CD4-positive, alpha-beta T cell treated with Interleukin-21 for 1 hour (primary cell): ENCODE data around the gene RNF43.

Experiments used
- DNase-seq: peaks from one replicate; pipeline ENCODE4 v3.0.0-alpha.2; 2020

RNF43 gene

GRCh38 chr17:58381124-58382035, 36.0 kb downstream of the RNF43 start:
- DNase-seq = no peak

DNA sequence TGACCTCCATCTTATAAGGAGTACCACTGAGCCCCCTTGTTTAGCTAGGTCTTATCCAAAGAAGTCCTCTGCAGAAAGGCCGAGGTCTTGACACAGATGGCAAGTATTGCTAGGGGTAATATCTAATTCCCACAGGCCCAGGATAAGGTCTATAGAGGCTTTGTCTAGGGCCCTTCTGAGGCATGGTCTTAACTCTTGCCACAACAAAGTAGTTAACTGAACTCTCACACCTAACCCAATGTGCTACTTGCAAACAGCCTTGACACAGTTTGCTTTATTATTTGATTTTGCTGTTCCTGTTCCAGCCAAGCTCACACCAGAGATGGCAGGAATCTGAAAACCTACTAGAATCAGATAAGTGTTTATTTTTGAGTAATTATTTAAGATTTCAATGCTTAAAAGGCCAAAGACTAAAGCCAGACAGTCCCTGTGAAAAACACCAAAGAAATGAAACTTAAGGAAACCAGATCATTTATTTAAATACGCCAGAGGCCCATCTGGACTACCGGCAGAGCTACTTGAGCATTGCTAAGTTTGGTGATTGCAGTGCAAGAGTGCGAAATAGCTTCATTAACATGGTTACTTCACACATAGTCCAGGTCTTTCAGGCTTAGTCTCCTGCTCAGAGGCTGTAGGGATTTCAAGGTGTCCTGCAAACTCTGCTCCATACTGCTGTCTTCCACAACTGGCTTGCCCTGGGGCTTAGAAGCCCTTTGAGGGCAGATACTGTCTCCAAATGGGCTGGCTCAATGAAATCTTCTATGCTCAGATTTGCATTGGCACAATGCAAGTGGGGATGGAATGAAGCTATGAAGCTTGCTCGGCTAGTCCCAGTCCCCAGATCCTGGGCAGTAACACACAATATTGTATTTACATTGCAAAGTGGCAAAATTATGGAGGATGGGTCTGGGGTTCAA, 36.9 kb downstream of the RNF43 start:
- DNase-seq = no peak

DNA sequence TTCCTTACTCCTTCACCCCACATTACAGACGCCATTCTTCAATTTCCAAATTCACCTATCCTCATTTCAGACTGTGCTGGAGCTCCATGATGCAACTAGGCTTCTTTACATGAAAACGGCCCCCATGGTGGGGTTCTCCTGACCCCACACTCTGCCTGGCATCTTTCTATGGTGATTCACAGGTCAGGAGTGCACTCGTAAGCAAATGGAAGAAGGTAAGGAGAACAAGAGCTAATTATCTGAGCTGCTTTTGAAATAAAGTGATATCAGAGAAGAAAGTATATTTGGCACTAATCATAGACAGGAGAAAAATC, 37.9 kb downstream of the RNF43 start:
- no peak for DNase-seq

DNA sequence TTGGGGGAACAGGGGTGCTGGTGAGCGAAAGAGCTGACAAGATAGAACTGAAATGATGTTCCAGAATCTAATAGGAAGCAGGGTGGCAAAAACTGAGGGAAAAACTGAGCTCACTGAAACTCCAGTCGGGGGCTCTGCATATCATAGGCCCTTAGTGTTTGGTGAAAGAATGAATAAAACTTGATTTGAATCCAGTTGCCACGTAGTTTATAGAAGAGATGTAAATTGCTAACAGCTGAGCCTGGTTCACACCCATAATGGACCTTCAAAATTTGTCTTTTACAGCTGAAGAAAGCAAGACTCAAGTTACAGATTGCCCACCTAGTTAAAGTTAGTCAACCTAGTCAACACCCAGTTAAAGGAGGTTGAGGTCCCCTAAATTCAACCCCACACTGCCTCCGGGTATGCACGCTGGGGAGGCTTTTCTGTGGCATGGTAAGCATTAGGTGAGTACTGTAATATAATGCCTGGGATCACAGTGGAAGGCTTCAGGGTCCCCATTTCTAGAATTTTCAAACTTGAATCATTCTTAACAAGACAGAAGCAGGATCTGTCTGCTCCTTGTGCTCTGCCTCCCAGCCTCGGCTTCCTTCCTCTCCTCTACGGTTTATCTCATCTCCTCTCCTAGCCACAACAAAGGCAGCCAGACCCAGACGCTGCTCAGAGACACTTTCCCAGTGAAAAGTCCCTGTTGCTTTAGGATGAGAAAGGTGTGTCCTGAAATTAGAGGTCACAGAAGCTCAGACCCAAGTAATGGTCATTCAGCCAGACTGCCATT, 38.4 kb downstream of the RNF43 start:
- peak; percentile 13 for DNase-seq

- no peak for DNase-seq
Measured at GRCh38 chr17:58377661-58378060, 39.7 kb downstream of the RNF43 start.

- no peak for DNase-seq
Measured at GRCh38 chr17:58377093-58377601, 40.2 kb downstream of the RNF43 start.

DNA sequence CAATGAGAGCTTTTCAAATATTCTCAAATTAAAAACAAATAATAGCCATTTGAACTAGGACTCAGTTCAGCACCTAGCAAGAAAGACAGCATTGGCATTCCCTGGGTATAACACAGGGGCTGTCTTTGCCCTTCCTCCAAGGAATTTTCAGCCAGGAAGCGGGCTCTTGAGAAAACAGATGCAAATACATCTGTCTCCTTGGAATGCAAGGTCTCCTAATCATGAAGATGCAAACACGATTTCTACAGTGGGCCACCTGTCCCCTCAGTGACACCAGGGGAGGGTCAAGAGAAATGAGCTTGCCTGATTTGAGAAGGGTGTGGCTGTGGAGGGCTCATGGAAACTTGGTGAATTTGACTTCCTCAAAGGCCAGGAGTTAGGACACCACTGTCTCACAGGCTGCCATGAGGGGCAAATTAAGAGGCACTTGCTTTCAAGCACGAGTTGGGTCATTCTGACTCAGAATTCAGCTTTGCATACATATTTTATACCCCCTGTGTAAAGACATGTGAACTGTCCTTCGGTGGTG, 40.8 kb downstream of the RNF43 start:
- DNase-seq = no peak

GRCh38 chr17:58375811-58376210, 41.5 kb downstream of the RNF43 start:
- no peak for DNase-seq

- no peak for DNase-seq
Measured at GRCh38 chr17:58375256-58375655, 42.1 kb downstream of the RNF43 start.

GRCh38 chr17:58373923-58374322, 43.4 kb downstream of the RNF43 start:
- no peak for DNase-seq

GRCh38 chr17:58373003-58373402, 44.3 kb downstream of the RNF43 start:
- no peak for DNase-seq

- DNase-seq = no peak
Measured at GRCh38 chr17:58371300-58371950, 45.9 kb downstream of the RNF43 start.

GRCh38 chr17:58370716-58371115, 46.6 kb downstream of the RNF43 start:
- no peak for DNase-seq

GRCh38 chr17:58370309-58370708, 47.0 kb downstream of the RNF43 start:
- no peak for DNase-seq

DNA sequence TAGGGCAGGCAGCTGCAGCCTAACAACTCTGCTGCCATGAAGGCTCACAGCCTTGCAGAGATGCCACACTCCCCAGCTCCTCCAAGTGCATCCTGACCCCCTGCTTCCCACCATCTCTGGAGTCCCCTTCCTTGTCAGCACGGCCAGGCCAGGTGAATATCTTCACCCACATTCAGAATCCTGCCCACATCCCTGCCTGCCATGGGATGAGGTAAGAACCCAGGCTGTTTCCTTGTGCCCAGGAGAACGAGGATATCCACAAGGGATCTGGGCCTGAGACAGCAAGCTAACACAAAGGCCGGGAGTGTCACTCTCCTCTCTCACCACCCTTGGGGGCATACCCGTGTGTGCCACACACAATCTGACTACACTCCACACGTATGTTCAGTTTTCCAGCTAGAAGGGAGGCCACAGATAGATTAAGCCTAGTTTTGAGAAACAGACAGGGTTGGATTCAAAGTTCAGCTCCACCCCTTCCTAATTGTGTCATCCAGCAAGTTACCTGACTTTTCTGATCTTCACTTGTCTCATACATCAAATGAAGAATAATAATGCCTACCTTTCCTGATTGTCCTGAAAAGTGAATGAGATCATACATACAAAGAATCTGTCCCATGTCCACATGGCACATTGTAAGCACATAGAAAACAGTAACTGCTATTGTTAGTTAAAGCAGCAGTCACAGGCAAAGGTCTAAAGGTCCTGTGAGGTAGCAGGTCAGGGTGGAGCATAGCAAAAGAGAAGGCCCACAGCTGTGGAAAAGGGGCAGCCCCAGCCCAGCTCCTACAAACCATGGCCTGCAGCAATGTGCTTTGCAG, 47.9 kb downstream of the RNF43 start:
- DNase-seq = no peak

GRCh38 chr17:58368860-58369213, 48.5 kb downstream of the RNF43 start:
- DNase-seq = no peak
